ENCODE results near the gene PRR23A. TPM values are rescaled to one million over a fixed set of nuclear protein-coding genes. Genes with fewer than 3 reads are reported as not detected.
"Not testable (repeated sequence)": the region's sequence is repeated elsewhere in the genome, so short reads cannot be mapped to it uniquely, and the experiment has no call there.

Gene PRR23A
- polyA plus RNA-seq (ENCODE audit: insufficient read length): not detected
- long read RNA-seq, donor 1: 0 reads
- long read RNA-seq, donor 2: 0 reads
- long read RNA-seq, donor 3: 0 reads
- long read RNA-seq, donor 4: 0 reads
- long read RNA-seq, donor 5: 0 reads
- long read RNA-seq, donor 6: 0 reads
- long read RNA-seq, donor 7: 0 reads
- long read RNA-seq, donor 8: 0 reads

GRCh38 chr3:139006051-139006716 is at the start of gene PRR23A:
Gene PRR23A (minus strand): TSS chr3:139006268. CDS start chr3:139006268, 0 bp downstream.
- DNase-seq: no peak

- DNase-seq: no peak
Measured at GRCh38 chr3:139052802-139053600, 46.9 kb upstream of the PRR23A start.

GRCh38 chr3:139044366-139045210 is 38.5 kb upstream of the PRR23A start, which contains the start of gene PRR23C:
Gene PRR23C (minus strand): TSS chr3:139044892. CDS start chr3:139044620, 272 bp downstream.
- no peak for DNase-seq

GRCh38 chr3:139043554-139044365 is 37.7 kb upstream of the PRR23A start:
- no peak for DNase-seq

GRCh38 chr3:139037478-139037877 is 31.4 kb upstream of the PRR23A start:
- no peak for DNase-seq

- DNase-seq: no peak
Measured at GRCh38 chr3:139032326-139033002, 26.4 kb upstream of the PRR23A start.

GRCh38 chr3:139030576-139030975 is 24.5 kb upstream of the PRR23A start:
- not testable (repeated sequence) for DNase-seq

- DNase-seq: no peak
Measured at GRCh38 chr3:139024968-139025367, 18.9 kb upstream of the PRR23A start.

GRCh38 chr3:139020868-139021234 is 14.8 kb upstream of the PRR23A start, which contains the start of gene PRR23B:
Gene PRR23B (minus strand): TSS chr3:139020926. CDS start chr3:139020661, 265 bp downstream.
- no peak for DNase-seq

- DNase-seq: no peak
Measured at GRCh38 chr3:139020036-139020867, 14.2 kb upstream of the PRR23A start.

- no peak for DNase-seq
Measured at GRCh38 chr3:139016430-139017048, 10.5 kb upstream of the PRR23A start.

- DNase-seq: no peak
Measured at GRCh38 chr3:139005356-139005993, 593 bp downstream of the PRR23A start.

GRCh38 chr3:138995706-138996105 is 10.4 kb downstream of the PRR23A start:
- no peak for DNase-seq

GRCh38 chr3:138987181-138987580 is 18.9 kb downstream of the PRR23A start:
- DNase-seq: no peak

GRCh38 chr3:138985932-138986331 is 20.1 kb downstream of the PRR23A start:
- DNase-seq: no peak

- no peak for DNase-seq
Measured at GRCh38 chr3:138984816-138985215, 21.3 kb downstream of the PRR23A start.

GRCh38 chr3:138976047-138976446 is 30.0 kb downstream of the PRR23A start:
- DNase-seq: no peak

GRCh38 chr3:138975351-138975750 is 30.7 kb downstream of the PRR23A start:
- no peak for DNase-seq

- DNase-seq: no peak
Measured at GRCh38 chr3:138974462-138974861, 31.6 kb downstream of the PRR23A start.
